Liver (tissue), 9 donors: ENCODE results near the gene BEST4. TPM values are rescaled to one million over a fixed set of nuclear protein-coding genes. Genes with fewer than 3 reads are reported as not detected.

Experiments used
- DNase-seq: peaks from one replicate; pipeline ENCODE4 v3.0.0-alpha.2; 2017; ENCODE audit warnings: low spot score
- H3K27ac ChIP-seq, 2 donors: one replicate each; pipeline ENCODE4 v1.7.0; 2013; ENCODE audit warnings: inconsistent platforms in 2 of 2, low read length in 2 of 2, control low read depth in 1 of 2, low read depth in 1 of 2, mild to moderate bottlenecking in 1 of 2
- H3K27me3 ChIP-seq, 4 donors: one replicate each; pipeline versions ENCODE4 v1.6.1 to v1.7.0; 2013; ENCODE audit warnings: low read length in 3 of 4, inconsistent platforms in 1 of 4, mild to moderate bottlenecking in 1 of 4, moderate library complexity in 1 of 4; ENCODE audit not compliant: control insufficient read depth in 4 of 4, insufficient read depth in 4 of 4
- H3K36me3 ChIP-seq, 4 donors: one replicate each; pipeline versions ENCODE4 v1.6.1 to v1.7.0; 2013; ENCODE audit warnings: low read length in 3 of 4, mild to moderate bottlenecking in 3 of 4, low read depth in 1 of 4, moderate library complexity in 1 of 4; ENCODE audit not compliant: control insufficient read depth in 4 of 4, insufficient read depth in 3 of 4
- H3K4me1 ChIP-seq, 4 donors: one replicate each; pipeline versions ENCODE4 v1.6.1 to v1.7.0; 2013; ENCODE audit warnings: low read length in 3 of 4, mild to moderate bottlenecking in 3 of 4, moderate library complexity in 1 of 4; ENCODE audit not compliant: control insufficient read depth in 4 of 4, insufficient read depth in 4 of 4
- H3K4me3 ChIP-seq, 3 donors: one replicate each; pipeline versions ENCODE4 v1.6.1 to v1.7.0; 2013; ENCODE audit warnings: low read length in 3 of 3, control low read depth in 1 of 3, low read depth in 1 of 3, mild to moderate bottlenecking in 1 of 3
- H3K9ac ChIP-seq, 2 donors: one replicate each; pipeline ENCODE4 v1.7.0; 2013; ENCODE audit warnings: low read length in 2 of 2, mild to moderate bottlenecking in 2 of 2, moderate library complexity in 2 of 2, control low read depth in 1 of 2, low read depth in 1 of 2
- H3K9me3 ChIP-seq, 4 donors: one replicate each; pipeline versions ENCODE4 v1.6.1 to v1.7.0; 2013; ENCODE audit warnings: low read length in 3 of 4; ENCODE audit not compliant: control insufficient read depth in 4 of 4
- ATF3 ChIP-seq: IDR thresholded peaks from 2 replicates; pipeline ENCODE4 v1.6.1; 2016; ENCODE audit warnings: antibody characterized with exemption
- CTCF ChIP-seq: fragments of 150-350 bp; IDR thresholded peaks from 2 replicates; pipeline ENCODE4 v1.5.1; 2017; ENCODE audit warnings: improper control_type of control experiment, low read depth, low read length; ENCODE audit not compliant: missing input control
- EGR1 ChIP-seq, 2 donors: IDR thresholded peaks; 2 replicates each; pipeline ENCODE4 v1.6.1; 2016 to 2018; ENCODE audit warnings: antibody characterized with exemption in 2 of 2, low read depth in 2 of 2
- FOXA1 ChIP-seq: IDR thresholded peaks from 2 replicates; pipeline ENCODE4 v1.6.1; 2016; ENCODE audit warnings: antibody characterized with exemption
- FOXA2 ChIP-seq: IDR thresholded peaks from 2 replicates; pipeline ENCODE4 v1.6.1; 2016; ENCODE audit warnings: antibody characterized with exemption
- GABPA ChIP-seq, 2 donors: IDR thresholded peaks in 1 of 2; conservative IDR thresholded peaks in 1 of 2; 2 replicates each; pipeline ENCODE4 v1.6.1; 2016; ENCODE audit warnings: antibody characterized with exemption in 2 of 2, mild to moderate bottlenecking in 1 of 2, moderate library complexity in 1 of 2
- HNF4A ChIP-seq, 2 donors: conservative IDR thresholded peaks; 2 replicates each; pipeline ENCODE4 v1.6.1; 2016; ENCODE audit warnings: antibody characterized with exemption in 2 of 2, mild to moderate bottlenecking in 2 of 2
- HNF4G ChIP-seq: IDR thresholded peaks from 2 replicates; pipeline ENCODE4 v1.6.1; 2016; ENCODE audit warnings: antibody characterized with exemption
- JUND ChIP-seq, 2 donors: IDR thresholded peaks; 2 replicates each; pipeline ENCODE4 v1.6.1; 2016; ENCODE audit warnings: antibody characterized with exemption in 2 of 2
- MAX ChIP-seq: IDR thresholded peaks from 2 replicates; pipeline ENCODE4 v1.6.1; 2016; ENCODE audit warnings: antibody characterized with exemption
- NR2F2 ChIP-seq: IDR thresholded peaks from 2 replicates; pipeline ENCODE4 v1.6.1; 2016; ENCODE audit warnings: antibody characterized with exemption
- RAD21 ChIP-seq, 2 donors: IDR thresholded peaks; 2 replicates each; pipeline ENCODE4 v1.6.1; 2016; ENCODE audit warnings: antibody characterized with exemption in 2 of 2, mild to moderate bottlenecking in 2 of 2
- REST ChIP-seq: IDR thresholded peaks from 2 replicates; pipeline ENCODE4 v1.6.1; 2016; ENCODE audit warnings: antibody characterized with exemption, mild to moderate bottlenecking
- RXRA ChIP-seq, 2 donors: IDR thresholded peaks; 2 replicates each; pipeline ENCODE4 v1.6.1; 2017 to 2018; ENCODE audit warnings: antibody characterized with exemption in 2 of 2, mild to moderate bottlenecking in 1 of 2
- SP1 ChIP-seq: IDR thresholded peaks from 2 replicates; pipeline ENCODE4 v1.6.1; 2018; ENCODE audit warnings: antibody characterized with exemption, mild to moderate bottlenecking
- TAF1 ChIP-seq: conservative IDR thresholded peaks from 2 replicates; pipeline ENCODE4 v1.6.1; 2016; ENCODE audit warnings: antibody characterized with exemption, mild to moderate bottlenecking
- YY1 ChIP-seq: IDR thresholded peaks from 2 replicates; pipeline ENCODE4 v1.6.1; 2016; ENCODE audit warnings: antibody characterized with exemption, mild to moderate bottlenecking
- ZBTB33 ChIP-seq: IDR thresholded peaks from 2 replicates; pipeline ENCODE4 v1.6.1; 2016; ENCODE audit warnings: antibody characterized with exemption
- WGBS: extraction: QIAGEN DNeasy Blood & Tissue Kit; methylation state at CpG from one replicate; pipeline ENCODE4 v1.1.7; 2013; 5-methylcytosine and 5-hydroxymethylcytosine counted together
- polyA plus RNA-seq, 2 donors: library from polyadenylated mRNA; stranded (reverse) in 1 of 2; unstranded in 1 of 2; fragments of 200-250 nt in 1 of 2; fragments of >200 nt in 1 of 2; fragmentation: Nextera tagmentation in 1 of 2; extraction: Ambion mirVana in 1 of 2; gene quantifications; one replicate each; pipeline versions ENCODE4 v1.2.1 to v1.2.3, GENCODE V29; 2013 to 2015
- total RNA-seq, 2 donors: library from RNA; depleted of rRNA; stranded (reverse); fragments of >200 nt; gene quantifications; one replicate each; pipeline ENCODE4 v1.2.3, GENCODE V29; 2014
- donor health status: healthy.
- donor health status: healthy.
- donor health status: healthy.
- donor health status: healthy.
- donor health status: healthy.

Gene BEST4
- total and polyA plus RNA-seq, 4 donors, result 0.05 TPM; not detected in 3

GRCh38 chr1:44799770-44800584 is 12.0 kb upstream of the BEST4 start, which contains the start of gene PLK3:
PLK3 (plus strand) TSS chr1:44800377; CDS start chr1:44800464, 87 bp downstream.
- H3K27ac ChIP-seq, result peak within 1 kb of the TSS; percentile 85 to 94

More at GRCh38 chr1:44799770-44800584, 12.0 kb upstream of the BEST4 start, which contains the start of gene PLK3:
- whole genome bisulfite sequencing, result under 1% methylated on average over 79 of the region's 79 CpGs
- Histone ChIP-seq H3K9me3 (no peaks in the 10 kb centered on the region), H3K4me1 (peaks cover 2 to 12% (median 7%) of the 10 kb centered on the region in 4 donors), H3K27me3 (no peaks in the 10 kb centered on the region), H3K36me3 (peaks cover 0 to 8% (median 5%) of the 10 kb centered on the region in 4 donors), H3K9ac (peak within 1 kb of the TSS; percentile 69 to 71), H3K4me3 (peak within 1 kb of the TSS; percentile 56 to 78 (median 73))
- DNase-seq, result peak; percentile 96
- peak; percentile 88 for TF ChIP-seq SP1
- peak; percentile 83 for TF ChIP-seq YY1
- peak; percentile 93 for TF ChIP-seq CTCF
- no peak for TF ChIP-seq HNF4G
- TF ChIP-seq FOXA2, result no peak
- TF ChIP-seq MAX, result peak; percentile 89
- TF ChIP-seq ATF3, result peak; percentile 84
- no peak for TF ChIP-seq NR2F2
- TF ChIP-seq HNF4A (conservative IDR thresholded peaks at IDR 0.05), result peak in 1 of 2 donors; percentile 43
- peak; percentile 70 for TF ChIP-seq TAF1
- no peak for TF ChIP-seq JUND (IDR thresholded peaks at IDR 0.05)
- no peak for TF ChIP-seq FOXA1
- TF ChIP-seq ZBTB33, result no peak
- no peak for TF ChIP-seq EGR1 (IDR thresholded peaks at IDR 0.05; ENCODE audit: low read depth in 2 of 2)
- peak; percentile 85 to 86 for TF ChIP-seq RAD21 (IDR thresholded peaks at IDR 0.05)
- TF ChIP-seq GABPA (IDR thresholded peaks at IDR 0.05 in 1 of 2, conservative IDR thresholded peaks at IDR 0.05 in 1 of 2), result no peak
- TF ChIP-seq RXRA (IDR thresholded peaks at IDR 0.05), result peak; percentile 39 to 60
- TF ChIP-seq REST, result peak; percentile 66
